Fibroblast of the aortic adventitia (primary cell): Measurements from ENCODE around the gene ZW10. TPM values are rescaled to one million over a fixed set of nuclear protein-coding genes. Genes with fewer than 3 reads are reported as not detected.
A peak's percentile ranks its signal among the peaks of the same experiment; 100 is the strongest.

Source experiments
- DNase-seq: peaks from one replicate; pipeline ENCODE4 v3.0.0-alpha.2; 2010; ENCODE audit warnings: low read depth
- H3K4me3 ChIP-seq: 2 replicates; pipeline ENCODE4 v1.5.1; 2011; ENCODE audit warnings: low read depth, mild to moderate bottlenecking, control low read depth, low read length, moderate library complexity
- CTCF ChIP-seq: IDR thresholded peaks from 2 replicates; pipeline ENCODE4 v1.5.1; 2011; ENCODE audit warnings: mild to moderate bottlenecking, low read length, control low read depth, inconsistent platforms; ENCODE audit not compliant: insufficient read depth
- total RNA-seq: library from RNA; depleted of rRNA; stranded (reverse); fragments of >200 nt; gene quantifications from 2 replicates; pipeline ENCODE4 v1.2.3, GENCODE V29; 2012; ENCODE audit warnings: low replicate concordance

Gene ZW10
- total RNA-seq, 1 donor, result 26.7 TPM

- no peak for DNase-seq
- TF ChIP-seq CTCF, result no peak
- H3K4me3 ChIP-seq, result no peak overlapping the region
These were observed 8.2 kb upstream of the ZW10 start for GRCh38 chr11:113781682-113782081.

GRCh38 chr11:113779496-113779895 lies 6.0 kb upstream of the ZW10 start, which contains the start of gene CLDN25:
Gene CLDN25 (plus strand): TSS chr11:113779796. CDS start chr11:113779796, 0 bp downstream.
- no peak within 1 kb of the TSS for H3K4me3 ChIP-seq
- TF ChIP-seq CTCF, result no peak

GRCh38 chr11:113778111-113778910 lies 4.8 kb upstream of the ZW10 start:
- TF ChIP-seq CTCF, result no peak
- DNase-seq, result peak; percentile 4
- H3K4me3 ChIP-seq, result no peak overlapping the region

More at GRCh38 chr11:113779496-113779895, 6.0 kb upstream of the ZW10 start, which contains the start of gene CLDN25:
- no peak for DNase-seq

GRCh38 chr11:113774174-113774503 lies 647 bp upstream of the ZW10 start:
- no peak for TF ChIP-seq CTCF
- DNase-seq, result no peak
- H3K4me3 ChIP-seq, result peak overlapping the region; percentile 98

- no peak for TF ChIP-seq CTCF
- H3K4me3 ChIP-seq, result peak overlapping the region; percentile 98
- peak; percentile 24 for DNase-seq
These were observed 438 bp downstream of the ZW10 start for GRCh38 chr11:113773092-113773415.

- no peak for TF ChIP-seq CTCF
- no peak for DNase-seq
- peak overlapping the region; percentile 15 for H3K4me3 ChIP-seq
These were observed 1.5 kb downstream of the ZW10 start for GRCh38 chr11:113771964-113772363.
